PFSK-1 (cell line): ENCODE results near the gene DLGAP4.

Source experiments
- FOXP2 ChIP-seq: optimal IDR thresholded peaks from 2 replicates; pipeline ENCODE3; 2011; ENCODE audit warnings: borderline replicate concordance, control low read depth, inconsistent platforms; ENCODE audit not compliant: insufficient read depth; ENCODE audit errors: extremely low read length, extremely low read depth
- POLR2AphosphoS5 ChIP-seq: IDR thresholded peaks from 2 replicates; pipeline ENCODE4 v1.6.1; 2012; ENCODE audit warnings: low read depth, mild to moderate bottlenecking, control low read depth, low read length, moderate library complexity
- REST ChIP-seq, 2 experiments: IDR thresholded peaks; 2 replicates each; pipeline versions ENCODE4 v1.6.1 to v1.8.0; 2011 to 2012; ENCODE audit warnings: low read depth in 2 of 2, low read length in 2 of 2, control low read depth in 1 of 2, inconsistent platforms in 1 of 2, mild to moderate bottlenecking in 1 of 2, moderate library complexity in 1 of 2; ENCODE audit not compliant: insufficient read depth in 1 of 2
- SIN3A ChIP-seq: IDR thresholded peaks from 2 replicates; pipeline ENCODE4 v1.6.1; 2012; ENCODE audit warnings: mild to moderate bottlenecking, low read length, moderate library complexity, borderline replicate concordance; ENCODE audit not compliant: insufficient read depth
- TAF1 ChIP-seq: IDR thresholded peaks from 2 replicates; pipeline ENCODE4 v1.6.1; 2012; ENCODE audit warnings: low read length, control low read depth, borderline replicate concordance; ENCODE audit not compliant: insufficient read depth

DLGAP4 gene

GRCh38 chr20:36493801-36494114 is 187.6 kb downstream of the DLGAP4 start:
- TF ChIP-seq POLR2AphosphoS5, result no peak
- no peak for TF ChIP-seq SIN3A
- no peak for TF ChIP-seq REST (IDR thresholded peaks at IDR 0.05; ENCODE audit: insufficient read depth in 1 of 2, low read depth in 2 of 2, low read length in 2 of 2)
- no peak for TF ChIP-seq TAF1
- no peak for TF ChIP-seq FOXP2

- no peak for TF ChIP-seq REST (IDR thresholded peaks at IDR 0.05; ENCODE audit: insufficient read depth in 1 of 2, low read depth in 2 of 2, low read length in 2 of 2)
- TF ChIP-seq TAF1, result no peak
- TF ChIP-seq SIN3A, result no peak
- TF ChIP-seq FOXP2, result no peak
These were observed 190.8 kb downstream of the DLGAP4 start for GRCh38 chr20:36496707-36497669.

- no peak for TF ChIP-seq POLR2AphosphoS5
- no peak for TF ChIP-seq TAF1
- TF ChIP-seq SIN3A, result no peak
- TF ChIP-seq FOXP2, result no peak
- TF ChIP-seq REST (IDR thresholded peaks at IDR 0.05; ENCODE audit: insufficient read depth in 1 of 2, low read depth in 2 of 2, low read length in 2 of 2), result no peak
These were observed 191.7 kb downstream of the DLGAP4 start for GRCh38 chr20:36497856-36498255.

DNA sequence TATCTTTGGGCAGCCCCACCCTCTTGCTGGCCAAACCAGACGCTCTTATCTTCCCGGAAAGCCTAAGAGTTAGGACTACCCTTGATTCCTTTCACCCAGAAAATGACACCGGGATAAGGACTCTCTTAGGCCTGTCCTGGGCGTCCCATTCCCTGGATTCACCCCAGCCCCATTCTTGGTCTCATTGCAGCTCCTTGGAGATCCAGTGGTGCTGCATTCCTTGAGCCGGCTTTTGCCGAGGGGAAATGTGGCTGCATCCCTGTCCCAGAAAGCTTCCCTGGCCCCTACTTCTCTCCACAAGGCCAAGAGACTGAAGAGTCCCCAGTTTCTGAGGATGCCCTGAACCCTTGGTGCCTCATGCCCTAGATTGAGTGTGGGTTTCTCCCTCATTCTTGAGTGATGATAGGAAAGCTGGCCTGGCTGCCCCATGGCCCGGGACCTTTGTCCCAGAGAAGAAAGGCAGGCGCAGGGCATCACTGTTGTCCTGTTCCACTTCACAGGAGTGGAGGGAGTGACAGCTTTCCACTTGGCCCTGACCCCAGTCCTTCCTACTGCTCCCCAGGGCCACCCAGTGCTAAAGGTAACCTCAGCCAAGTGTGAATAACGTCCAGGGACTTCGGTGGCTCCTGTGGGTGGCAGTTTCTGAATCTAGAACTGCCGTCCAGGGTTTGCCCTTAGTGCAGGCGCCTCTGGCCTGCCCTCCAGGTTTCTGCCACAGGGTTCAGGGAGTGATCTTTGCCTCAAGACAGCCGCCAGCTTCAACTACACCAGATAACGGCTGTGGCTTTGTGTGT is 192.4 kb downstream of the DLGAP4 start:
- TF ChIP-seq FOXP2, result no peak
- no peak for TF ChIP-seq SIN3A
- no peak for TF ChIP-seq REST (IDR thresholded peaks at IDR 0.05; ENCODE audit: insufficient read depth in 1 of 2, low read depth in 2 of 2, low read length in 2 of 2)
- TF ChIP-seq TAF1, result no peak
- TF ChIP-seq POLR2AphosphoS5, result no peak
